GM10847 (cell line): ENCODE data around the gene CBLC.

ENCODE experiments used
- POLR2A ChIP-seq: IDR thresholded peaks from 2 replicates; pipeline ENCODE4 v1.6.1; 2011; ENCODE audit not compliant: insufficient read length; ENCODE audit errors: extremely low read depth

CBLC gene

DNA sequence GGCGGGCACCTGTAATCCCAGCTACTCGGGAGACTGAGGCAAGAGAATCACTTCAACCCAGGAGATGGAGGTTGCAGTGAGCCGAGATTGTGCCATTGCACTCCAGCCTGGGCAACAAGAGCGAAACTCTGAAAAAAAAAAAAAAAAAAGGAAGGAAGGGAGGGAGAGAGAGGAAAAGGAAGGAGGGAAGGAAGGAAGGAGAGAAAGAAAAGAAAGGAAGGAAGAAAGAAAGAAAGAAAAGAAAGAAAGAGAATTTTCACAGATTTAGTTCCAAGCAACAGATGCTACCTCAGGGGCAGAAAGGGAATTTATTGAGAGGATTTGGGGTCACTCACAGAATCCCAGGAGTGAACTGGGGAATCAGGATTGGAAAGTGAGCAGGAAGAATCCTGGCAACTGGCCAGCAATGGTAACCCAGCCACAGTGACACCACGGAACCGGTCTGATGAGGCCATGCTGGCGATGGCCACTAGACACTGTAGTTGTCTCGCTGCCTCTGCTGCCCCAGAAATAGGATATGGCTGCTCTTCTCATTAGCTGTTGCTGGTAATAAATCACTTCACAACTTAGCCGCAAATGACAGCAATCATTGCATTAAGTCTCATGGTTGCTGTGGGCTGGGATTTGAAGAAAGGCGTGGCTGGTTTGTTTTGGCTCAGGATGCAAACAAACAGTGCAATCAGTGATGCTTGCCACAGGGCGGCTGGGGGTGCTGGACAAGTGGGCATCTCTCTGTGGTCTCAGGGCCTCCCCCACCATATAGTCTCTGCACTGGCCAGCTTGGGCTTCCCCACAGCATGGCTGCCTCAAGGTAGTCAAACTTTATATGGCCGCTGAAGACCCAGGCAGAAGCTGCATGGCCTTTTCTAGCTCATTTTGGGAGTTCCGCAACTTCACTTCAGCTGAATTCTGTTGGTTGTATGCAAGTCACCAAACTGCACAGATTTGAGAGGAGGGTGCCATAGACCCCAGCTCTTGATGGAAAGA, 26.0 kb downstream of the CBLC start:
- no peak for TF ChIP-seq POLR2A

DNA sequence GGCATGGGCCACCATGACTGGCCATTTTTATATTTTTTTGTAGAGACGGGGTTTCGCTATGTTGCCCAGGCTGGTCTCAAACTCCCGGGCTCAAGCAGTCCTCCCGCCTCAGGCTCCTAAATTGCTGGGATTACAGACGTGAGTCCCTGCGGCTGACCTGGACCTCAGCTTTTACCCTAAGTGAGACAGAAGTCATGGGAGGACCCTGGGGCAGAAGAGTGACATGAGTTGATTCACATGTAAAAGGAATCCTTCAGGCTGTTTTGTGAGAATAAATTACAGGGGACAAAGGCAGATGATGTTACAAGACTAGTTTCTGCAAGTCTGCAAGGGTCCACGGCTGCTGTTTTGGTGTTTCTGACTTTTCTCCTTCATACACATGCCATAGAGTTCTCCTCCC, 28.6 kb downstream of the CBLC start:
- TF ChIP-seq POLR2A, result no peak

DNA sequence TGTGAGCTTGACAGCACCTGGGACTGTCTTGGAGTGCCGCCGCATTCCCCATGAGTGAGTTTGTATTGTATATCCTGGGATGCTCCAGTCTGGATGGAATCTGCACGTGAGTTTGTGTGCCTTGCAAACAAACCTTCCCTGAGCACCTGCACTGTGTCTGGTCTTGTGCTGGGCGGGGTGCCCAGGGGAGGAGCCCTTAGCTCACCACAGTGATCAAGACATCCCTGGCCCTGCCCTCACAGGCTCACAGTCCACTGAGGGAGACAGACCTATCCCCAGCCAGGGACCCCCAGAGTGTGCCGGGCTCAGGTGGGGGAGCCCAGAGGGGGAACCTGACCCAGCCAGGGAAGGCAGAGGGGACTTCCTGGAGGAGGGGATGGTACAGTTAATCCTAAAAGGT, 29.5 kb downstream of the CBLC start:
- no peak for TF ChIP-seq POLR2A

DNA sequence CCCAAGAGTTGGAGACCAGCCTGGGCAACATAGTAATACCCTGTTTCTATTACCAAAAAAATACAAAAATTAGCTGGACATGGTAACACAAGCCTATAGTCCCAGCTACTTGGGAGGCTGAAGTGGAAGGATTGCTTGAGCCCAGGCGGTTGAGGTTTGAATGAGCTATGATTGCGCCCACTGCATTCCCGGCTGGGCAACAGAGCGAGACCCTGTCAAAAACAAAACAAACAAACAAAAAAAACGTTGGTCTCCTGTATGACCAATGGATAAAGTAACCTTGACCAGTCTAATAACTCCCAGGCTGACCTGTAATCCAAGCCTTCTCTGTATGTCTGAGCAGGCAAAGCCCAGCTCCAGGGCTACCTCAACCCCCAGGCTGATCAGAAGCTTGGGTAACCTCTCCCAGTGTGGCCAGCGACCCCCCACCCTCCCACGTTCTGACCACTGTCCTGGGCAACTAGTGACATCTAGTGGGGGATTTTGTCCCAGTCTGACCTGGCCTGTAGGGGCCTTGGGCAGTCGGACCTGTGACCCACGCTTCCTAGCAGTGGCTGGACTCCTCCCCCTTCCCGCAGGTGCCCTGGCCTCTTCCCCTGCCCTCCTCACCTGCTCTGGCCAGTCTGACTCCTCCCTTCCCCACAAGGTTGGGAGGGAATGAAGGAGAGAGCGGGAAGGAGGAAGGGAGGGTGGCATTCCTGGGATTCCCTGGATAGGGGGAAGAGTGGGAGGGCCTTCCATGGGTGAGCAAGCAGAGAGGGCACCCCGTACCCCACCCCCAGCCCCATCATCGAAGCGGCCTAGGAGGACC, 30.2 kb downstream of the CBLC start:
- no peak for TF ChIP-seq POLR2A

DNA sequence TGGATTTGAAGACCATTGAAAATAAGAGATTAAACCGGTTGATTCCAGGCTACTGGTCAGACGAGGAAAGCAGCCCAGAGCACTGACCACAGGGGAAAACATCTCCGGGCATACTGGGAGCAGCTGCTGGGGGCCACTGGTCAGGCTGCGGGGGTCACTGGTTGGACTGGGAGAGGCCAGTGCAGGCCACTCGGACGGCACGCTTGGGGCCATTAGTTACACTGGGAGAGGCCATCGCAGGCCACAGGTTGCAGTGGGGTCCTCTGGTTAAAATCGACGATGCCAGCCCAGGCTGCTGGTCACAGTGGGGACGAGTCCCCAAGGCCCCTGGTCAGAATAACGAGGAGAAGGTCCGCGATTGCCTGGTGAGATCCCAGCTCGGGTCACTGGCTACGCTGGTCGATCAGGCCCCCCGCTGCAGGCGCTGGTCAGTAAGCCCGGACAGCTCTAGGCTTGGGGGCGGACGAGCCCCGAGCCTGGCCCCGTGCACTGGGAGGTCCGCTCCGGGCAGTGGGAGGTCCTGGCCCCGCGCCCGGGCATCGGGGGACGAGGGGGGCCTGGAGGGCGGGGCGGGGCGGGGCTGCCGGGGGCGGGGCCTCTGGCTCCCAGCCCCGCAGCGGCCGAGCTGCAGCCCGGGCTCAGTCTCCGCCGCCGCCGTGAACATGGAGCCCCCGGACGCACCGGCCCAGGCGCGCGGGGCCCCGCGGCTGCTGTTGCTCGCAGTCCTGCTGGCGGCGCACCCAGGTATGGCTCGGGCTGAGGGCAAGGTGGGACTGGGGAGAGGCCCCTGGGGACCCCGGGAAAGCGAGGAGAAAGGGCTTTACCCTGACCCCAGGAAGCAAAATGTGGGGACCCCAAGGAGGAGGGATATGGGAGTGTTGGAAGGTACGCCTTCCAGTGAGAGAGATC, 31.0 kb downstream of the CBLC start, which contains the start of gene BCAM:
TSS of gene BCAM (plus strand) at position 641 of the 909 bp plus-strand sequence. CDS start at position 663, 22 bp downstream.
- TF ChIP-seq POLR2A, result no peak

DNA sequence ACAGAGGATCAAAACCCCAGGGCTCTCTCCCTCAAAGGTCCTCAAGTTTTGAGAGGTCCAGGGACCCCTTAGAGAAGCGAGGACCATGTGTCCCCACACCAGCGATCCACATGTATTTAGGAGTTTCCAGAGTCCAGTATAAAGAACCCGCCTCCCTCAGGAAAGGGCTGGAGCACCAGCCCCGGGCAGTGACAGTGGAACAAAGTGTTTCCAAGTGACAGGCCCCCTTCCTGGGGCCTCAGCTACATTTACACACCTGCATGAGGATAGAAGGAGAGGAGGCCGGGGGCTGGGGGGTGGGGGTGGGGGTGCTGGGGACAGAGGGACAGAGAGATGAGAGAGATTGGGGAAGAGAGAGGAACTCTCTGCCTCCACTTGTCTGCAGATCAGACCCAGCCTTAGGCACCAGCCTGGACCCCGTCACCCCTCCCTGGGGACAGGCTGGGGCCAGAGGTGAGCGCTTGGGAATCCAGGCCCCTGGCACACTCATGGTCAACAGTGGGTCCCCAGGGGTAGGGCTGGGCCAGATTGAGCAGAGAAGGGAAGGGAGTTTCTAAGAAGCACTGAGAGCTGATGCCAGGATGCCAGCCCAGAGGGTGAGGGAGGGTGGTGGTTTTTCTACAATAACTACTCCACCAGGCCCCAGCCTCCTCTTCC, 32.0 kb downstream of the CBLC start:
- no peak for TF ChIP-seq POLR2A

DNA sequence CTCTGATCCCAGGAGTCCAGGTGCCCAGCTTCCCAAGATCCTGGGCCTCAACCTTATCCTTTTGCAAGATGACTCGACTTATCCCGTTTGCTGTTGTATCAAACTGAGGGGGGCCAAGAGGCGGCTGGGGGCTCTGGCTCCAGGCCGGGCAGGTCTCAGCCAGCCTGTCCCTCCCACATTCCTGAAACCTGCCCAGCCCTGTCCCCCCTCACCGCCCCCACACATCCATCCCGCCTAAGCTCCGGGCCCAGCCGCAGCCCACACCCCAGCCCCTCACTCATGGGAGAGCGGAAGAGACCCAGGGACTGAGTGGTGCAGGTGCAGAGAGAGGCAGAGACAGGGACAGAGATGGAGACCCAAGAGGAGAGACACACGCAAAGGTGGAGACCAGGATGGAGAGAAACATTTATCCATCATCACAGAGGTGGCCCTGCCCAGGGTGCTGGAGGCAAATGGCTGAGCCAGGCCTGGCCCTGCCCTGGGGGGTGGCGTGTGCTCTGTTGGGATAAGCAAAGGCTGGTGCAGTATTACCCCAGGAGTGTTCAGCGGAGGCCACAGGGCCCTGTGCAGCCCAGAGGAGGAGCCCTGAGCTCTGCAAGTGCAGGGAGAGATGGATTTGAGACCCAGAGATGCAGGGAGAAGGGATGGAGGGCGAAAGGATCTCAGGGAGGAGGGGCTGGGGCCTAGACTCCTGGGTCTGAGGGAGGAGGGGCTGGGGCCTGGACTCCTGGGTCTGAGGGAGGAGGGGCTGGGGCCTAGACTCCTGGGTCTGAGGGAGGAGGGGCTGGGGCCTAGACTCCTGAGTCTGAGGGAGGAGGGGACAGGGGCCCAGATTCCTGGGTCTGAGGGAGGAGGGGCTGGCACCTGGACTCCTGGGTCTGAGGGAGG, 32.8 kb downstream of the CBLC start:
- TF ChIP-seq POLR2A, result no peak

DNA sequence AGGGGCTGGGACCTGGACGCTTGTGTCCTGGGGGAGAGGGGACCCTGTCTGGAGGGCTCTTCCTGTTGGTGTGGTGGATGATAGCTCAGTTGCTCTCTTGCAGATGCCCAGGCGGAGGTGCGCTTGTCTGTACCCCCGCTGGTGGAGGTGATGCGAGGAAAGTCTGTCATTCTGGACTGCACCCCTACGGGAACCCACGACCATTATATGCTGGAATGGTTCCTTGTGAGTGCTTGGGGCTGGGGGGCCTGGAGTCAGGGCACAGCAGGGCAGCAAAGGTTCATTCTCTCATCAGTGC, 33.4 kb downstream of the CBLC start:
- no peak for TF ChIP-seq POLR2A

DNA sequence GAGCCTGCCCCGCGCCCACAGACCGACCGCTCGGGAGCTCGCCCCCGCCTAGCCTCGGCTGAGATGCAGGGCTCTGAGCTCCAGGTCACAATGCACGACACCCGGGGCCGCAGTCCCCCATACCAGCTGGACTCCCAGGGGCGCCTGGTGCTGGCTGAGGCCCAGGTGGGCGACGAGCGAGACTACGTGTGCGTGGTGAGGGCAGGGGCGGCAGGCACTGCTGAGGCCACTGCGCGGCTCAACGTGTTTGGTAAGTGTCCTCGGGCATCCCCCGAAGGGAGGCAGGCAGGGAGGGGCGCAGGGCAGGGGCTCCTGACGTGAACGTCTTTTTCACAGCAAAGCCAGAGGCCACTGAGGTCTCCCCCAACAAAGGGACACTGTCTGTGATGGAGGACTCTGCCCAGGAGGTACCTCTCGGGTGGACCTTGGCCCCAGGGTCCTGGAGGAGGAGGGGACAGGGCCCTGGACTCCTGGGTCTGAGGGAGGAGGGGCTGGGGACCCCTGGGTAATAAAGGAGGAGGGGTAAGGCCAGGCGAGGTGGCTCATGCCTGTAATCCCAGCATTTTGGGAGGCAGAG, 34.5 kb downstream of the CBLC start:
- no peak for TF ChIP-seq POLR2A

DNA sequence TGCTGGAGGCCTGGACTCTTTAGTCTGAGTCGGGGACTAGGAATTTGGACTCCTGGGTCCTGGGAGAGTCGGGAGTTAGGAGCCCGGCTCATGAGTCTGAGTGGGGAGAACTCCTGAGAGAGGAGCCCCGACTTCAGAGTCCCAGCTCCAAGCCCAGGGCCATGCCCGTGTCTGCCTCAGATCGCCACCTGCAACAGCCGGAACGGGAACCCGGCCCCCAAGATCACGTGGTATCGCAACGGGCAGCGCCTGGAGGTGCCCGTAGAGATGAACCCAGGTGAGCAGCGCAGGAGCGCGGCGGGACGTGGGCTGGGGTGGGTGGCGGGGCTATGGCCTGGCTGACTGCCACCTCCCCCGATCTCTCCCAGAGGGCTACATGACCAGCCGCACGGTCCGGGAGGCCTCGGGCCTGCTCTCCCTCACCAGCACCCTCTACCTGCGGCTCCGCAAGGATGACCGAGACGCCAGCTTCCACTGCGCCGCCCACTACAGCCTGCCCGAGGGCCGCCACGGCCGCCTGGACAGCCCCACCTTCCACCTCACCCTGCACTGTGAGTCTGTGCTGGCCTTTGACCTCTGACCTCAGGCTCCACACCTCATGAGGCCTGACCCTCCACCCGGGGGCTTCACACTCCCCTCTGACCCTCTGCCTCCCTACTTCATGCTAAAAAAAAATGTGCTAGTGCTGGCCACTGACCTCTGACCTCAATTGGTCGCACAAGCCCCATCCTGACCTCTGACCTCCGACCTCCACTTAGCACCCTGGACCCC, 35.6 kb downstream of the CBLC start:
- TF ChIP-seq POLR2A, result no peak

DNA sequence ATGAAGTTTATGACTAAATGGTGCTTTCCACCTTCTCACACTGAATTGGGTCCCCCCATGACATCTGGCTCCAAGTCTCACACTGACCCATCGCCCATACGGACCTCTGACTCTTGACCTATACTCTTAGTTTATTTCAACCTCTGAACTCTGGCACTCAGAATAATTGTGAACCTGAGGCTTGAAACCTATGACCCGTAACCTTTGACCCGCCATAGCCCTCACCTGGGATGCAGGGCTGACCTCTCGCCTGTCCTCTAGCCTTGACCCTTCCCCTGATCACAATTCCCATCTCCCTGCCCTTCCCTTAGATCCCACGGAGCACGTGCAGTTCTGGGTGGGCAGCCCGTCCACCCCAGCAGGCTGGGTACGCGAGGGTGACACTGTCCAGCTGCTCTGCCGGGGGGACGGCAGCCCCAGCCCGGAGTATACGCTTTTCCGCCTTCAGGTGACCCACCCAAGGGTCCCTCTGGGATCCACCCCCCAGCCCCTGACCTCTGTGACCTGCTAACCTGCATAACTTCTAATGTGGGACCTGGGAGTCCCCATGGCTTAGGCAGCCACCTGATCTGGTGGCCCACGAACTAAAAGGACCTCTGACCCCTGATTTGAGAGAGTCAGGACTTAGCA, 36.3 kb downstream of the CBLC start:
- no peak for TF ChIP-seq POLR2A

DNA sequence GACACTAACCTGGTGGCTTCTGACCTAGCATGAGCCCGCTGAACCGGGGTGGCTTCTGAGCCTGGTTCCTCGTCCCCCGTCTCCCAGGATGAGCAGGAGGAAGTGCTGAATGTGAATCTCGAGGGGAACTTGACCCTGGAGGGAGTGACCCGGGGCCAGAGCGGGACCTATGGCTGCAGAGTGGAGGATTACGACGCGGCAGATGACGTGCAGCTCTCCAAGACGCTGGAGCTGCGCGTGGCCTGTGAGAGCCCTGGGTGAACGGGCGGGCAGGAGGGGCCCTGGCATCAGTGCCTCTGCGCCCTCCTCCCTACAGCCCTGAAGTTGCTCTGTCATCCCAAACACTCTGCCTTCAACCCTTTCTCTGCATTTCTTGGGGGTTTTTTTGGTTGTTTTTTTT, 36.8 kb downstream of the CBLC start:
- TF ChIP-seq POLR2A, result no peak
